ENCODE measurements around the gene KDM3B.
"Not testable (repeated sequence)": the region's sequence is repeated elsewhere in the genome, so short reads cannot be mapped to it uniquely, and the experiment has no call there.

KDM3B gene, protein sequence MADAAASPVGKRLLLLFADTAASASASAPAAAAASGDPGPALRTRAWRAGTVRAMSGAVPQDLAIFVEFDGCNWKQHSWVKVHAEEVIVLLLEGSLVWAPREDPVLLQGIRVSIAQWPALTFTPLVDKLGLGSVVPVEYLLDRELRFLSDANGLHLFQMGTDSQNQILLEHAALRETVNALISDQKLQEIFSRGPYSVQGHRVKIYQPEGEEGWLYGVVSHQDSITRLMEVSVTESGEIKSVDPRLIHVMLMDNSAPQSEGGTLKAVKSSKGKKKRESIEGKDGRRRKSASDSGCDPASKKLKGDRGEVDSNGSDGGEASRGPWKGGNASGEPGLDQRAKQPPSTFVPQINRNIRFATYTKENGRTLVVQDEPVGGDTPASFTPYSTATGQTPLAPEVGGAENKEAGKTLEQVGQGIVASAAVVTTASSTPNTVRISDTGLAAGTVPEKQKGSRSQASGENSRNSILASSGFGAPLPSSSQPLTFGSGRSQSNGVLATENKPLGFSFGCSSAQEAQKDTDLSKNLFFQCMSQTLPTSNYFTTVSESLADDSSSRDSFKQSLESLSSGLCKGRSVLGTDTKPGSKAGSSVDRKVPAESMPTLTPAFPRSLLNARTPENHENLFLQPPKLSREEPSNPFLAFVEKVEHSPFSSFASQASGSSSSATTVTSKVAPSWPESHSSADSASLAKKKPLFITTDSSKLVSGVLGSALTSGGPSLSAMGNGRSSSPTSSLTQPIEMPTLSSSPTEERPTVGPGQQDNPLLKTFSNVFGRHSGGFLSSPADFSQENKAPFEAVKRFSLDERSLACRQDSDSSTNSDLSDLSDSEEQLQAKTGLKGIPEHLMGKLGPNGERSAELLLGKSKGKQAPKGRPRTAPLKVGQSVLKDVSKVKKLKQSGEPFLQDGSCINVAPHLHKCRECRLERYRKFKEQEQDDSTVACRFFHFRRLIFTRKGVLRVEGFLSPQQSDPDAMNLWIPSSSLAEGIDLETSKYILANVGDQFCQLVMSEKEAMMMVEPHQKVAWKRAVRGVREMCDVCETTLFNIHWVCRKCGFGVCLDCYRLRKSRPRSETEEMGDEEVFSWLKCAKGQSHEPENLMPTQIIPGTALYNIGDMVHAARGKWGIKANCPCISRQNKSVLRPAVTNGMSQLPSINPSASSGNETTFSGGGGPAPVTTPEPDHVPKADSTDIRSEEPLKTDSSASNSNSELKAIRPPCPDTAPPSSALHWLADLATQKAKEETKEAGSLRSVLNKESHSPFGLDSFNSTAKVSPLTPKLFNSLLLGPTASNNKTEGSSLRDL (N-terminal part only)

DNA sequence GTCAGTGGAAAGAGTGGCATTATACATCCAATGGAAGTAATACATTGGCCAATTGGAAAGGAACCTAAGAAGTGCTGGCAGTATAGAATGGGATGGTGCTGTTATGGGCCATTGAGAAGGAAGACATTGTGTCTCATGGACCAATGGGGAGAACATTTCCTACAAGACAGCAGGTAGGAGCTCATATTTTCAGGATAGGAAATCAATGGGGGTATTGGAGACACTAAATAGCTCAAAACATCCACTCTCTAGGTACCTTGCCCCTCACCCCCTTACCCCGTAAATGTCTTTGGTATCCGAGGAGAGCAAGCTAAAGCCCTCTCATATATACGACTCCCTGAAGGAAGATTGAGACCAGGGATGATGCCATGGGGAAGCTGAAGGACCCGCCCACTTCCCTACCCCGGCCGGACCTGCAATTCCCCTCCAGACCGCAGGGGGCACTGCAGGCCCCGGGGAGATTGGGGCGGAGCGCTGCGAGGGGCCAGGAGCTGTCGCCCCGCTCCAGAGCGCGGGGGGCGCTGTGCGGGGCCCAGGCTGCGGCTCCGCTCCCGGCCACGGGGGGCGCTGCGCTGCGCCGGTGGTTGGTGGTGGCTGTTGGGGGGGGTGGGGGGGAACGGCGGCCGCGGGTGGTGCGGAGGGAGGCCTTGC is at the start of gene KDM3B:
KDM3B (plus strand) TSS at position 615 of the 651 bp plus-strand sequence. CDS start 111 bp downstream, outside the sequence.
- DNase-seq: peak; percentile 18

DNA sequence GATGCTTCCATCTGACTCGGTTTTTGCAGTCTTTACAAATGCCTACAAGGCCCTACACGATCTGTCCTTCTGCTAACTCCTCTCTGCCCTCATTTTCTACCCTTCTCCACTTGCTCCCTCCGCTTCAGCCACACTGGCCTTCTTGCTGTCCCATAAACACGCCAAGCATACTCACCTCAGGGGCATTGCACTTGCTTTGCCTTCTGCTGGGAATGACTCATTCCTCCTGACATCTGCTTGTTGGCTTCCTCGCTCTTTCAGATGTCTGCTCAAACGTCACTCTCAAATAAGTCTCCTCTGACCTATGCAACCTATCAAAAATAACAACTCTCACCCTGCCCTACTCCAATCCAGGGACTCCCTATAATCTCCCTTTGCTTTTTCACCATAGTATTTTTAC is 49.1 kb upstream of the KDM3B start:
- DNase-seq: no peak

DNA sequence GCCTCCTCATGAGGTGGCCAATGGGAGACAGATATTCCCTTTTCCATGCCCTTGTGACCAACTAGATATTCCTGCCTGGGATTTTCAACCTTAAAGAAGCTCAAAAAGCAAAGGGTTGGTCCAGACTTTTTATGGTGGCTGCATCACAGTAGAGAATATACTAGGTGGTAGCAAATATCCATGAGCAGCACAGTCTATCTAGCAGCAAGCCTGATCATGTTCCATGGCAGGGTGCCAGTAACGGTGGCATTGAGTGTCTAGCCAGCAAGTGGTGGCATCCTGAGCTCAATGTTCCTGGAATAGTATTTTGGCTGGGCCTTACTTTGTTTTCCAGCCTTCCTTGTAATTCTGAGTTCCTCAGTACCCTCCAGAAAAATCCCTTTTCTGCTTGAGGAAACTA is 46.7 kb upstream of the KDM3B start:
- DNase-seq: peak; percentile 19

DNA sequence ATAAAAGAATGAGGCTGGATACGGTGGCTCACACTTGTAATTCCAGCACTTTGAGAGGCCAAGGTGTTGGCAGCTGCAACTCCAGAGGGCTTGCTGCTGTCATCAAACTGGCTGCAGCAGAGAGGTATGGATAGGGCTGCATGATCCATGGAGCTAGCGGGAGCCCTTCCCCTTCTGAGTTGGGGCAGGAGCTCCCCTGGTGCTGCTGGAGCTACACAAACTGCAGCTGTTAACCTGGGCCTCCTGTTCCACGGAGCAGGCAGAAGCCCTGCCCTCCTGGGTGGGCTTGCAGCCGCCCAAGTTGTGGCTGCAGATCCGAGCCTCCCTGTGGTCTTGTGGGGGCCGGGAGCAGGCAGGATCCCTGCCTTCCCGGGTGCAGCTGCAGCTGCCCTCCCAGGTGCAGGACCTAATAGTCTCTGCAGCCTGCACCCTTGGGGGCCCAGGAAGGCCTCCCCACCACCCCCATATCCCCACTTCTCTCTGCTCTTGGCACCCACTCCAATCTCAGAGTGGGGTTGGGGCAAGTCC is 36.7 kb upstream of the KDM3B start:
- DNase-seq: no peak

DNA sequence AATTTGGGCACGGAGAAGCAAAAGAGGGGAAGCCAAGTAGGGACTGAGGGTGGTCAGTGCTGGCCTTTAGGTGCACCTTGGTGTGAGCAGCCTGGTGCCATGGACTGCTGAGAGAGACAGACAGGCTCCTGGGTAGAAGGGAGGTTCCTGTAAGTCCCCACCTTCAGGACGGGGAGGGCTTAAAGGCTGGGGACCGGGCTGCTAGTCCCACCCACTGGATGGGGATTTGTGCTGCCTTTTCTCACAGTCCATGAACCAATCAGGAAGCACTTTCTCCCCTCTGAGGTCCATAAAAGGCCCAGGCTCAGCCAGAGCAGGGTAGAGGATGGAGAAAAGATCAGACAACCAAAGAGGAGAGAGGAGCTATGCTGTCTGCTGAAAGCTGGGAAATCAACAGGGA is 36.1 kb upstream of the KDM3B start:
- no peak for DNase-seq

DNA sequence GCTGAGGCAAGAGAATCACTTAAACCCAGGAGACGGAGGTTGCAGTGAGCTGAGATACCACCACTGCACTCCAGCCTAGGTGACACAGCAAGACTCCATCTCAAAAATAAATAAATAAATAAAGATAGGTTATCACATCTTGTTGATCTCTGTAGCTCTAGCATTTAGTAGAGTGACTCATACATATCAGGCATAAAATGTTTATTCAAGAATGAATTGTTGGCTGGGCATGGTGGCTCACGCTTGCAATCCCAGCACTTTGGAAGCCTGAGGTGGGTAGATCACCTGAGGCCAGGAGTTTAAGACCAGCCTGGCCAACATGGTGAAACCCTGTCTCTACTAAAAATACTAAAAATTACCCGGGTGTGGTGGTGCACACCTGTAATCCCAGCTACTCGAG is 34.3 kb upstream of the KDM3B start:
- not testable (repeated sequence) for DNase-seq

DNA sequence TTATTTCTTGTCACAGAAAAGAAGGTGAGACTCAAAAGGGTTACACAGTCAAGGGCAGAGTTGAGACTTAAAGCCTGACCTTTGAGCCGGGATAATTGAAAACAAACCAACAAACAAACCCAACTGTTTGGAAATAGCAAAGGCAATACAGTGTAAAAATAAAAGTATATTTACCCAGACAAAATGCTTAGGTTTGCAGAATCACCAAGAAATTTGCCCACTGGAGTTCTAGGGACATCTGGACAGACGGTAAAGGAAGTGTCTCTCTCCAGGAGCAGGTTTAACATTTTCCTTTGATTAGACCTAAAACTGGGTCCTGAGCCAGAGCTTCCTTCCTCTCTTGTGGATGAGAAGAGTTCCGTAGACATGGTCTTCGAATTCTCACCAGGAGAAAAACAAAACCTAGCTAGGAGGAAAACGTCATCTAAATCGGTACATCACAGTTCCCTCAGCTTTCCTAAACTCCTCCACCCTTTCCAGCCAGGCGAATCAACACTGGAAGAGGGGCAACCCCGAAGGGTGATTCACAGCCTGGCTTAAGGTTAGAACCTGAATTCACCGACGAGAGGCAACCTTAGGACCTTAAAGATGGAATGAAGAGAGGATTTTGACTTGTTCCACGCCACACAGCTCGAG is 21.6 kb upstream of the KDM3B start:
- DNase-seq: no peak

DNA sequence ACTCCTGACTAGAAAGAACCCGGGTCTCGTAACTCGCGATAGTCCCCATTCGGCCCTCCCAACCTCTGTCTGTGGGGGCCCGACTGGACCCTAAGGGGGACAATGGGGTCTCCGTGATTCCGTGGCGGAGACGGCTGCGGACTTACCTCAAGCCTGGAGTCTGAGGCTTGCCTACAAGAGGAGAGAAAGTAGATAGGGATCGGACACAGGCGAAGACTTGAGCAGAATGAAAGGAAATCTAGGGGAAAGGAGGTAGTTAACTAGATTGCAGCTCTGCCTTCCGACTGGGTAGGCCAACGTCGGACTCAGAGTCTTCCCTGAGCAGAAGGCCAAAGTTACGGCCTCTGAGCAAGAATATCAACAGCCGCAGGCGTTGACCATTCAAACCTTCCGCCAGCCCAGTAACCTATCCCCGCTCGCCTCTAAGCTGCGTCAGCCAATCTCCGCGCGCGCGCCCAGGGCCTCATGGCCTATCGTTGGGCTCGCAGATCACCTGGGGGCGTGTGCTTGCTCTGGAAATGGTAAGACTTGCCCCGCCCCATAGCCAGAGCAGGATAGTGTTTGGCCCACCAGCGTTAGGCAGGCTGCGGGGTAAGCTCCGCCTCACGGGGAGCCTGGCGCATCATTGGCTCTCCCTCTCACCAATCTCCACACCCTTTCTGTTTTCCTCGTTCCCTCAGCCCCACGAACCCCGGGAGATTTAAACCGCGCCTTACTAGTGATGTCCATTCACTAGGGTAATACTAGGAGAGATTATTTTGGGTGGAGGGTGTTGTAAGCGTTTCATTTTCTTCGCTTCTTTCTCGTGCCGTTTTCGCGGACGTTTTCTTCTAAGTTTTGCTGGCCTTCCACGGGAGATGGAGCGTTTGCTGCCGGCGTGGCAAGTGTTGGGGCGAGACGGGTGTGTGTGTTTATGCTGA is 20.8 kb upstream of the KDM3B start, which contains the start of gene CDC25C:
CDC25C (minus strand) TSS at position 356 of the 920 bp plus-strand sequence. CDS start 624 bp downstream, outside the sequence.
- DNase-seq: peak; percentile 94

DNA sequence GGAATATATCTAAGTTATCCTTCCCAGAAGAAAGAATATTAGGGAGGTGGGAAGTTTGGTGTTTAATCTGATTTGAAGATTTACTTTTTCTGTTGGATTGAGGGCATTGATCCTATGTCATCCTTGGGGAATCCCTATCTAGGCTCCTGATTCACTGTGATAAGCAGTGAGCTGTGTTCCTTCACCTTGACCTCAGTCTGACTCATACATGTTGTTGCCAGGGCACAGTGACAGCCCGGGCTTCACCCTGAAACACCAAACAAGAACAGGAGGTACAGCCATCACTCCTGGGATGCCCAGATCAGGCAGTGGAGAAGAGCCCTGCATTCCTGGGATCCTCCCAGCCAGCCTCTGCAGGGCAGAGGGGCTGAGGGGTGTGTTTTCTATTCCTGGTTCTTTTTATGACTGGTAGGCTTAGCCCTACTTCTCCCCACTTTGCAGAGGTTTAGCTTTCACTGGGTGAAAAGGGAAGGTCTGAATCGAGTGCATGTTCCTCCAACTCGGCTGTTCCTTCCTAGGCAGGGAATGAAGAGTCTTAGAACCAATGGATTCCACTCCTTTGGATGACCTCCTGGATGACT is 17.5 kb upstream of the KDM3B start:
- no peak for DNase-seq

DNA sequence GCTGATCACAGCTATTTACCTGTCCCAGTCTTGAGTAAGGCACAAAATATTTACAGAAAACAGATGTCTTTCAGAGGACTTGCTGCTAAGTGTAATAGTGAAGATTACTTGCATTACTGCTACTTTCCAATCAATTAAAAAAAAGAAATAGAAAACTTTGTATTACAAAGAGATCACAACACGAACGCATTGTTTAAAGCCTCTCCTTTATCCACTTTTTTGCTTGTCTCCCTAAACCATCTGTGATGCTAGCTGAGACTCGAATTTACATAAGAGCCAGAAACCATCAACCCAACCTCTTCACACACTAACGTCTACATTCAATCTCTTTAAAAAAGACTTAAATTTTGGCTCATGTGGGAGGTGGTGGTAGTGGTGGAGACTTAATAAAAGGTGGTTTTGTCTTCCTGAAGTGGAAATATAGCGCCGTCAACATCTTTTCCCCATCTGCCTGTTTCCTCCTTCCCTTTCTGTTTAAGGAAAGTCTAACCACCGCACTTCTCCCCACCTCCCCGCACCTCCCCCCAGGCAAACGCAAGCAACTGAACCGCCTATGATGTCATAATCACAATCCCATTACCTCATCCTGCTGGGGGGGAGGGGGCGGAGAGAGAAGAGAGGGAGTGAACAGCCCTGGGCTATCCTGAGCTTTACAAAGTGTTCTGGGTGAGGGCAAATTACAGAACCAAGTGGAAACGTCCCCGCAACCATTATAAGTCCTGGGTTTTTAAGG is 15.4 kb upstream of the KDM3B start:
- DNase-seq: no peak

DNA sequence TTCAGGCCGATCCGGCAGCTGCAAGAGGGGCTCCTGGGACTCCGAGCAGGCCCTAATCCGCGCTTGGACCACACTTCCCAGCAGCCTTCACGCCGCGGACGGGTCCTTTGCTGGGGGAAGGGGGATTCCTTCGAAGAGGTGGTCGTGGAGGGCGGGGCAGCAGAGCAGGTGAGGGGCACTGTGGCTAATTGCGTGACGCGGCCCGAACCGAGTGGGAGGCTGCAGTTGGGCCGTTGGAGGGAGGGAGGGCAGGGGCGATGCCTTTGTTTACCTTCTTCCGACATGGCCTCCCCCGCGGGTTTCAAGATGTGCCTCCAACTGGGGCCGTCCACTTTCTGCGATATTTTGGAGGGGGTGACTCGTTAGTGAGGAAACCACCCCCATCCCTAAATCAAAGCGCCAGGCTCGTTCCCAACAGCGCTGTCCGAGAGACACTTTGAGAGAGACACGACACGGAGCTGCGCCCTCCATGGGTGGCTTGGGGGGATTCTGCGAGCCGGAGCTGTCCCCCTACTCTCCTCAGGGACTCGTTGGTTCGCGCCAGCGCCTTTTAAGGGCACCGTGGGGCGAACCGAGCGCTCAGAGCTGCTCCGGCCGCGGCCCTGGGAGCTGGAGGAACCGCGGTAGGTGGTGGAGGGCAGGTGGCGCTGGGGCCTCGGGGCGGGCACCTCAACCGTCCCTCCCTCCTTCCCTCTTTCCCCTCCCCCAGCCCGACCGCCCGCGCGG is 14.6 kb upstream of the KDM3B start, which contains the start of gene FAM53C:
FAM53C (plus strand) TSS at position 582 of the 726 bp plus-strand sequence. CDS start 3,070 bp downstream, outside the sequence.
- peak; percentile 71 for DNase-seq

DNA sequence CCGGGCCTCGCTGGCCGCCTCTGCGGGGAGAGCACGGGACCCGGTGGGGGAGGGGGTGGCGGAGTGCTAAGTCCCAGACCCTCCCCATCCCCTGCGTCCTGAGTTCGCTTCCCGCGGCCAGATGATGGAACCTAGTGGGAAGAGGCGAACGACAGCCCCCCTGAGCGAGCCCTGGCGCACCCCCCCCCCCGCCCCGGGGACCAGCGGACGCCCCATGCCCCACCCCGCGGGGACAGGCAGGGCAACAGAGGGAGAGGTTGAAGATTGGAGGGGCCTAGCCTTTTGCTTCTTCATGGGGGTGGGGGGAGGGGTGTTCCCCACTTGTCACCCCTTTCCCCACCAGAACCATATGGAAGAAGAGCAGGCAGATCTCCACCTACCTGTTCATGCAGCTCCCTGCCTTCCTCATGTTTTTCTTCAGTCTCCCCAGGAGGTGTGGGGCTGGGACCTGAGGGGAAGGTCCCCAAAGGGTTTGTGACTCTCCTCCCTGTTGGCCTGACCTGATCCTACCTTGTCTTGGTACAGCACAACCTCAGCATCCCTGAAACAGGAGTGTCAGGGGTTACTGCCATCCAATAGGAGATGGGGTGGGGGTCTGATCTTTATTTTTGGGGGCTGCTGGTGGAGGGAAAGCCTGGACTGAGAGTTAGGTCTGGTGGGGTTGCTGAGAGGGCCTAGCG is 13.9 kb upstream of the KDM3B start:
- DNase-seq: no peak

DNA sequence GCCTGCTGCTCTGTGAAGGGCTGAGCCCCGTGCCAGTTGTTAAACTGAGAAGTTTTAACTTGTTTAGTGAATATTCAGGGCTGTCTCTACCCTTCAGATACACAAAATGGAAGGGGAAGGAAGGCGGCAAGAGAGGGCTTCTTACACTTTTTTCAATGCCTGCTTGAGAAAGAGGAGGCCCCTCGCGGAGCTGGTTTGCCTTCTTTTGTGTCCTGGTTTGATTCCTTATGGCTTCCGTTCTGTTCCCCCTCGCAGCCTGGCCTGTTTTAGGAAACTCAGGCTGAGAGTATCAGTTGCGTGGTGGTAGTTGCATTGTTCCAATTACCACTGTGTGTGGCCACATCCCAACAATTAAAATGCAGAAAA is 13.4 kb upstream of the KDM3B start:
- DNase-seq: no peak

DNA sequence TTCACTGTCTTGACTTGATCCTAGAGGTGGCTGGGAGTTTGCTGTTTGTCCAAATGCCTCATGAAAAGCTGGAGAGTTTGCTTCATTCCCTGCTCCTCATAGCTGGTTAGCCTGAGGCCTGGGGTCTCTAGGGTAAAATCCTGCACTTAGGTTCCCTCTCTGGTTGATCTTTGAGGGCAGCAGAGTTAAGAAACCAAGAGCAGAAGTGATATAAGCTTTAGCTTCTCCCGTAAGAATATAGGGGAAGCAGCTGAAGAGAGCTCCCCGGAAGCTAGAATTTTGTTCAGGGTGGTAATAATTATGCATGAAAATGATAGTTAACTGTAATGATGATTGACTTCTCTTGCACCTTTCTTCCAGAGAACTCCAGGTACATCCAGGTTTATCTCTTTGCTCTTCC is 13.0 kb upstream of the KDM3B start:
- no peak for DNase-seq

DNA sequence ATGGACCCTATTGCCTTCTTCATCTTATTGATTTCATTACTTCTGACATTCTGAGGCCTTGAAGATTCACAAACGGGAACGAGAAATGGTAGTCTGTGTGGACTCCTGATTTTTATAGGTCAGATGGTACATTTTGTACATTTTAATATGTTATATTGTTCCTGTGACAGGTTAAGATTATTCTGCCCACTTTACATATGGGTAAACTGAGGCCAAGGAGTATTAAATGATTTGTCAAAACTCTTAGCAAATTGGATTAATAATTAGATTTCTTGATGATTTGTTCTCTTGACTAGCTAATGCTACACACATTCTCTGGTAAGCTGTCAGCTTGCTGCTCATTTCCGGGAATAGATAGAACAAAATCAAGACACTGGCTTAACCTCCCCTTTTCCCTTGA is 12.5 kb upstream of the KDM3B start:
- no peak for DNase-seq

DNA sequence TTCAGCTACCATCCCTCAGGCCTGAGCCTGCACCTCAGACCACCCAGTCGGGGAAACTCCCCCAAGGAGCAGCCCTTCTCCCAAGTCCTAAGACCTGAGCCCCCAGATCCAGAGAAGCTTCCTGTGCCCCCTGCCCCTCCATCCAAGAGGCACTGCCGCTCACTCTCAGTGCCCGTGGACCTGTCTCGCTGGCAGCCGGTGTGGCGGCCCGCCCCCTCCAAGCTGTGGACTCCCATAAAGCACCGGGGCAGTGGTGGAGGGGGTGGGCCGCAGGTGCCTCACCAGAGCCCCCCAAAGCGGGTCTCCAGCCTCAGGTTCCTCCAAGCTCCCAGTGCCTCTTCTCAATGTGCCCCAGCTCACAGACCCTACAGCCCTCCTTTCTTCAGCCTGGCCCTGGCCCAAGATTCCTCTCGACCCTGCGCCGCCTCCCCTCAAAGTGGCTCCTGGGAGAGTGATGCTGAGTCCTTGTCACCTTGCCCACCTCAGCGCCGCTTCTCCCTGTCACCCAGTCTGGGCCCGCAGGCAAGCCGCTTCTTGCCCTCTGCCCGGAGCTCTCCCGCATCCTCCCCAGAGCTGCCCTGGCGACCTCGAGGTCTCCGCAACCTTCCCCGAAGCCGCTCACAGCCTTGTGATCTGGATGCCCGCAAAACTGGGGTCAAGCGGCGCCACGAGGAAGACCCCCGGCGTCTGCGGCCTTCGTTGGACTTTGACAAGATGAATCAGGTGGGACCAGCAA is 7.4 kb upstream of the KDM3B start:
- DNase-seq: no peak

DNA sequence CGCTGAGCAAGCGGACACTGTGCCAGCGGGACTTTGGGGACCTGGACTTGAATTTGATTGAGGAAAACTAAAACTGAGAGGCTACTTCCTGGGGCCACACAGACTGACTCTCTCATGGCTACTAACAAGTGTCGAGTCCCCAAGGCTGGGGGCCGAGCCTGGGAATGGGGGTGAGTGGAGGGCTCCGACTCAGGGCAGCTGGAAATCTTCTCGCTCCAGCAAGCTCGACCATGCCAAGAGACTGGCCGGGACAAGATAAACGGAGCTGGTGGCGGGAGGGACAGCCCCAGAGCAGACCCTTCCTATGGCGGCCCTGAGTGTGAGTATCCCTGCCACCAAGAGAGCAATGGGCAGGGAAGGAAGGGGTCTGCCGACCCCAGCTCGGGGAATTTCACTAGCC is 5.6 kb upstream of the KDM3B start:
- no peak for DNase-seq
